ENCODE data around the gene FREY1. TPM values are rescaled to one million over a fixed set of nuclear protein-coding genes. Genes with fewer than 3 reads are reported as not detected.
A peak's percentile ranks its signal among the peaks of the same experiment; 100 is the strongest.

FREY1 gene
- total and polyA plus RNA-seq, 8 donors, result 0.12 to 1.3 (median 0.40) TPM; not detected in 1

DNA sequence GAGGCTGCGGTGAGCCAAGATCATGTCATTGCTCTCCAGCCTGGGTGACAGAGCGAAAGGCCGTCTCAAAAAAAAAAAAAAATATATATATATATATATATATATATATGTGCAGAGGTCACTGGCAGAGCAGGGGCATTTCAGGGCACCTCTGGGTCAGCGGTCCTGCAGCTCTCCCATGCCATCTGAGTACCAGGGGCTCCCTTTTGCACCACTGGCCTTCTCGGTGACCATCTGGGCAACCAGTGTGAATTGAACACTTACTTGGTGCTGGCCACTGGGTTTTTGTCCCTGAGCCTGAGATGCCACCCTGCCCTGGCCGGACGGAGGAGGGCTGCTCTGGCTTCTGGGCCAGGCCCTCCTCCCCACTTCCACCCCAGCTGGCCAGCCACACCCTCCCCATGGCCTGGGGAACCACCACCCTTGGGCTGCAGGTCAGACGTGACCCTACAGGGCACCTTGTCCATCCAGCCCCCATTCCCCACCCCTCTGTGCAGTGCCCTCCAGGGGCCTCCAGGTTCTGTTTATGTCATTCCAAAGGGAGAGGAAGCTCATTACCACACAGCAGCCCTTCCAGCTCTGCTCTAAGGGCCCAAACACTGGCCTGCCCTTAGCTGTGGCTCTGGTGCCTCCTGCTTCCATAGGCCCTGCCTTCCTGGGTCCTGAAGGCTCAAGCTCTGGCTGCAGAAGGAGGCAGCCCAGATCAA is 11.4 kb downstream of the FREY1 start:
- peaks cover 0 to 7% (median 4%) of the 10 kb centered on the region in 3 donors for H3K4me1 ChIP-seq
- intact Hi-C loops (cut with DNase I), result no loop called here
- H3K36me3 ChIP-seq, result no peaks in the 10 kb centered on the region
- no peaks in the 10 kb centered on the region for H3K9me3 ChIP-seq
- no peak for FAIRE-seq
- no peak for ATAC-seq
- no peak overlapping the region for H3K27ac ChIP-seq
- TF ChIP-seq, protein P1, sequence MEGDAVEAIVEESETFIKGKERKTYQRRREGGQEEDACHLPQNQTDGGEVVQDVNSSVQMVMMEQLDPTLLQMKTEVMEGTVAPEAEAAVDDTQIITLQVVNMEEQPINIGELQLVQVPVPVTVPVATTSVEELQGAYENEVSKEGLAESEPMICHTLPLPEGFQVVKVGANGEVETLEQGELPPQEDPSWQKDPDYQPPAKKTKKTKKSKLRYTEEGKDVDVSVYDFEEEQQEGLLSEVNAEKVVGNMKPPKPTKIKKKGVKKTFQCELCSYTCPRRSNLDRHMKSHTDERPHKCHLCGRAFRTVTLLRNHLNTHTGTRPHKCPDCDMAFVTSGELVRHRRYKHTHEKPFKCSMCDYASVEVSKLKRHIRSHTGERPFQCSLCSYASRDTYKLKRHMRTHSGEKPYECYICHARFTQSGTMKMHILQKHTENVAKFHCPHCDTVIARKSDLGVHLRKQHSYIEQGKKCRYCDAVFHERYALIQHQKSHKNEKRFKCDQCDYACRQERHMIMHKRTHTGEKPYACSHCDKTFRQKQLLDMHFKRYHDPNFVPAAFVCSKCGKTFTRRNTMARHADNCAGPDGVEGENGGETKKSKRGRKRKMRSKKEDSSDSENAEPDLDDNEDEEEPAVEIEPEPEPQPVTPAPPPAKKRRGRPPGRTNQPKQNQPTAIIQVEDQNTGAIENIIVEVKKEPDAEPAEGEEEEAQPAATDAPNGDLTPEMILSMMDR (IDR thresholded peaks at IDR 0.05), result no peak
- H3K4me3 ChIP-seq, result no peak overlapping the region
- peak in 2 of 6 donors; percentile 30 to 64 for DNase-seq
- H3K27me3 ChIP-seq, result no peaks in the 10 kb centered on the region
- 90 to 95% methylated on average over 8 of the region's 8 CpGs for WGBS, 2 donors

DNA sequence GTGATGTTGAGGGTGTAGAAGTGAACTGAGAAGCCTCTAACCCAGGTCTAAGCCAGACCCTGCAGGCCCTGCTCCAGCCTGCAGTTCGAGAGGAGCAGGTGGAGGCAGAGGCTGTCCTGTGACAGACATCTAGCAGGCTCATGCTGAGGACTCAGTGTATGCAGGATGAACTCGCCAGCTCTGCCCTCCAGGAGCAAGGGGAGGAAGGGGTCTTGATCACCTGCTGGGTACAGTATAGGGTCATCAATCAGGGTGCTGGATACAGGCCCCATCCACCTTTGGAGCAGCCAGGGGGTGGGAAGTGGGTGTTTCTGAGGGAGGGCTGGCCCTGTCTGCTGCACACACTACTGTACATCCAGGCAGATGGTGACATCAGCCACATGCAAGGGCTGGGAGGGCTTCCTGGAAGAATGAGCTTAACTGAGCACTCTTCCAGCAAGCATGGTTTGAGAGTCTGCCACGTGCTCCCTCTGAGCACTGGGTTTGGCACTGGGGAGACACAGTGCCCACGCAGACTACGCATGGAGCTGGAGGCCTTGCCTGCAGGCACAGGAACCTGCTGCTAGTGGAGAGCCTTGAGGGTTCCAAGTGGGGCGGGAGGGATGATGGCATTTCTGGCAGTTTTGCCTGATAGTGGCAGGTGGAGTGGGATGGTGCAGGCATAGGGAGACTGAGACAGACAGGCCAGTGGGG is 12.4 kb downstream of the FREY1 start:
- no peaks in the 10 kb centered on the region for H3K36me3 ChIP-seq
- TF ChIP-seq, protein P1 (IDR thresholded peaks at IDR 0.05), result no peak
- H3K9me3 ChIP-seq, result no peaks in the 10 kb centered on the region
- 86 to 91% methylated on average over 6 of the region's 6 CpGs for WGBS, 2 donors
- DNase-seq (peak in 2 of 6 donors; percentile 21 to 52), FAIRE-seq (no peak), ATAC-seq (no peak)
- H3K4me1 ChIP-seq, result peaks cover 0 to 7% (median 4%) of the 10 kb centered on the region in 3 donors
- H3K4me3 ChIP-seq, result no peak overlapping the region
- no peaks in the 10 kb centered on the region for H3K27me3 ChIP-seq
- intact Hi-C loops (cut with DNase I), result no loop called here
- H3K27ac ChIP-seq, result no peak overlapping the region

DNA sequence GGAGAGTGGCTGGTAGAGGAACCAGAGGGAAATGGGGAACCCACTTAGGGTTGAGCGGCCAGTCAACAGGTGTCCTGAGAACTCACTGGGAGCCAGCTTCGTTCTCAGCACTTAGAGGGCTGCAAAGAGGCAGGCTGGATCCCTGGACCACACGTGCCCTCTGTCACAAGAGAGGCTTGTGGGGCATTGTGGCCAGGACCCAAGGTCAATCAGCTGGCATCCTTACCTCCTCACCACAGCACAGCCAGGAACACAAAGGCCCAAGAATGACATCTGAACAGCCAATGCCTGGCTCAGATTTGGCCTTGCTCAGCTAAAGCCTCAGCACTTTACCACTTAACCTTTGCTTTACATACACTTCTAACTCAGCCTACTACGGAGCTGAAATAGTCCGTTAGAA is 14.2 kb downstream of the FREY1 start:
- Histone ChIP-seq H3K27ac (no peak overlapping the region), H3K27me3 (no peaks in the 10 kb centered on the region), H3K36me3 (no peaks in the 10 kb centered on the region), H3K4me1 (peaks cover 0 to 7% (median 0%) of the 10 kb centered on the region in 3 donors), H3K9me3 (no peaks in the 10 kb centered on the region), H3K4me3 (no peak overlapping the region)
- WGBS, 2 donors, result 78% methylated on average over 5 of the region's 5 CpGs
- FAIRE-seq (no peak), DNase-seq (peak in 1 of 6 donors; percentile 29), ATAC-seq (peak in 1 of 4 donors; percentile 17)
- intact Hi-C loops (cut with DNase I), result no loop called here
- TF ChIP-seq, protein P1 (IDR thresholded peaks at IDR 0.05), result no peak

DNA sequence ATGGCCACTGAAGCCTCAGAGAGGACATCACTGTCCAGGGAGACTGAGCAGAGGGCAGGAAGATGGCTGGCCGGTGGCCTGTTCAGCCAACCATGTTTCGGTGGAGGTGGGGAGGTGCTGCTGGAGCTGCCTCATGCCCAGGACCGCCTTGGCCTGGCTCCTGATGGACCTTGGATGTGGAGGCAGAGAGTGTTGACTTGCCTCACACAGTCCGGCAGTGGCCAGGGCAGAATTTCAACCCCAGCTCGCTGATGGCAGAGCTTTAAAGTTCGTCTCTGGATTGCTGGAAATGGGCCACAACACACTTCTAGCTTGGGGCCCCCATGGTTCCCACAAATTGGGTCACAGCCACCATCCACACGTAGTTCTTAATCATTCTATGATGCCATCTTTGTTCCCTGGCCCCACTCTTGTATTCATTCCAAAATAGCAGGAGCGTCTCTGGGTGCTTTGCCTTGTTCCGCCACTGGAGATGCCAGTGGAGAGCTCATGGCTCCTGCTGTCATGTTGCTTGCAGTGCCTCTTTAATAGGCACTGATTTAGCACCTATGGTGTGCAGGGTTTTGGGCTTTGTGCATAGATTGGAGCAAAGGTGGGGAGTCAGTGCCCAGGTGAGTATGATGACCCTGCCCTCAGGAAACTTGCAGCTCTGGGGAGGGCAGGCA is 16.1 kb downstream of the FREY1 start:
- no peaks in the 10 kb centered on the region for H3K27me3 ChIP-seq
- no peaks in the 10 kb centered on the region for H3K4me1 ChIP-seq
- DNase-seq, result peak in 1 of 6 donors; percentile 42
- no peaks in the 10 kb centered on the region for H3K36me3 ChIP-seq
- no peak for FAIRE-seq
- WGBS, 2 donors, result 80 to 90% methylated on average over 9 of the region's 9 CpGs
- no peak overlapping the region for H3K4me3 ChIP-seq
- no peaks in the 10 kb centered on the region for H3K9me3 ChIP-seq
- no peak overlapping the region for H3K27ac ChIP-seq
- ATAC-seq, result no peak
- TF ChIP-seq, protein P1 (IDR thresholded peaks at IDR 0.05), result no peak
- intact Hi-C loops (cut with DNase I), result no loop called here
